GM12865 (cell line): ENCODE results near the gene CNNM2.

Source experiments
- DNase-seq: peaks from one replicate; pipeline ENCODE4 v3.0.0; 2010; ENCODE audit warnings: low read depth
- H3K4me3 ChIP-seq: 2 replicates; pipeline ENCODE4 v1.5.1; 2011; ENCODE audit warnings: mild to moderate bottlenecking, low read depth, low read length, control low read depth
- CTCF ChIP-seq: IDR thresholded peaks from 2 replicates; pipeline ENCODE4 v1.5.1; 2011; ENCODE audit warnings: low read length, control low read depth, low read depth, inconsistent platforms; ENCODE audit not compliant: insufficient read depth; ENCODE audit errors: missing control alignments

The CNNM2 gene

GRCh38 chr10:102984086-102984485 is 66.0 kb downstream of the CNNM2 start:
- no peak for TF ChIP-seq CTCF
- no peak for DNase-seq
- H3K4me3 ChIP-seq: no peak overlapping the region

GRCh38 chr10:102985811-102986210 is 67.7 kb downstream of the CNNM2 start:
- no peak for DNase-seq
- no peak overlapping the region for H3K4me3 ChIP-seq
- no peak for TF ChIP-seq CTCF

- no peak for DNase-seq
- H3K4me3 ChIP-seq: no peak overlapping the region
- no peak for TF ChIP-seq CTCF
Observed at GRCh38 chr10:102988404-102989314, 70.6 kb downstream of the CNNM2 start.

- peak; percentile 10 for DNase-seq
- no peak for TF ChIP-seq CTCF
- H3K4me3 ChIP-seq: no peak overlapping the region
Observed at GRCh38 chr10:102994531-102995295, 76.6 kb downstream of the CNNM2 start.

GRCh38 chr10:102996876-102997275 is 78.8 kb downstream of the CNNM2 start:
- no peak for DNase-seq
- TF ChIP-seq CTCF: no peak

GRCh38 chr10:102997998-102998397 is 79.9 kb downstream of the CNNM2 start:
- TF ChIP-seq CTCF: no peak
- peak; percentile 49 for DNase-seq

More at GRCh38 chr10:102996876-102997275, 78.8 kb downstream of the CNNM2 start:
- H3K4me3 ChIP-seq: no peak overlapping the region

More at GRCh38 chr10:102997998-102998397, 79.9 kb downstream of the CNNM2 start:
- H3K4me3 ChIP-seq: no peak overlapping the region
